B cell (primary cell): Measurements from ENCODE around the gene PIWIL1.

Experiments used
- EZH2 ChIP-seq: IDR thresholded peaks from 2 replicates; pipeline ENCODE4 v1.6.1; 2012; ENCODE audit warnings: borderline replicate concordance, low read depth, mild to moderate bottlenecking, moderate library complexity, low read length; ENCODE audit not compliant: insufficient read depth, poor library complexity, severe bottlenecking
- TF ChIP-seq, protein P1 (sequence below): fragments of 200-600 bp; IDR thresholded peaks from one replicate; pipeline ENCODE4 v1.8.0; 2022; ENCODE audit warnings: antibody characterized with exemption, mild to moderate bottlenecking

DNA sequence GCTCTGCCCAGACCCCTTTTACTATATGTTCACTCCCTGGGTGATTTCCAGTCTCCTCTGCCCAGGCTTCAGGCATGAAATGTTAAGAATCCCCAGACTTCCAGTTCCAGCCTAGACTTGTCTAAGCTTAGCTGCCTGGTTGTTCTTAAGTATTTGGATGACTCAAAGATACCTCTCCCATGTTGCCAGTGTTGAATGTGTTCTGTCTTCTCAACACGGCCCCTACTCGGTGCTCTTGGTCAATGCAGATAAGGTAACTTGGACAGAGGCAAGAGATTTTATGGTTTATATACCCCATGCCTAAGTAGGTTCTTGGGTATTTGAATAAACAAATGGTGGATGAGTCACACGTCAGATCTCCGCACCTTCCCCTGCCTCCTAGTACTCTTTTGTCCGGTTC lies 13.6 kb downstream of the PIWIL1 start:
- no peak for TF ChIP-seq EZH2
- TF ChIP-seq, protein P1, sequence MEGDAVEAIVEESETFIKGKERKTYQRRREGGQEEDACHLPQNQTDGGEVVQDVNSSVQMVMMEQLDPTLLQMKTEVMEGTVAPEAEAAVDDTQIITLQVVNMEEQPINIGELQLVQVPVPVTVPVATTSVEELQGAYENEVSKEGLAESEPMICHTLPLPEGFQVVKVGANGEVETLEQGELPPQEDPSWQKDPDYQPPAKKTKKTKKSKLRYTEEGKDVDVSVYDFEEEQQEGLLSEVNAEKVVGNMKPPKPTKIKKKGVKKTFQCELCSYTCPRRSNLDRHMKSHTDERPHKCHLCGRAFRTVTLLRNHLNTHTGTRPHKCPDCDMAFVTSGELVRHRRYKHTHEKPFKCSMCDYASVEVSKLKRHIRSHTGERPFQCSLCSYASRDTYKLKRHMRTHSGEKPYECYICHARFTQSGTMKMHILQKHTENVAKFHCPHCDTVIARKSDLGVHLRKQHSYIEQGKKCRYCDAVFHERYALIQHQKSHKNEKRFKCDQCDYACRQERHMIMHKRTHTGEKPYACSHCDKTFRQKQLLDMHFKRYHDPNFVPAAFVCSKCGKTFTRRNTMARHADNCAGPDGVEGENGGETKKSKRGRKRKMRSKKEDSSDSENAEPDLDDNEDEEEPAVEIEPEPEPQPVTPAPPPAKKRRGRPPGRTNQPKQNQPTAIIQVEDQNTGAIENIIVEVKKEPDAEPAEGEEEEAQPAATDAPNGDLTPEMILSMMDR = no peak
